H9 (cell line): ENCODE data around the gene NF1. TPM values are rescaled to one million over a fixed set of nuclear protein-coding genes. Genes with fewer than 3 reads are reported as not detected.

ENCODE experiments used
- DNase-seq: peaks from one replicate; pipeline ENCODE4 v3.0.0-alpha.2; 2017
- H2AFZ ChIP-seq: one replicate; pipeline ENCODE4 v1.6.1; 2013; ENCODE audit warnings: mild to moderate bottlenecking, low read length, control low read depth, moderate library complexity
- H2AK5ac ChIP-seq: 2 replicates; pipeline ENCODE4 v1.6.1; 2013; ENCODE audit warnings: low read length, control low read depth, mixed read lengths; ENCODE audit not compliant: insufficient read length
- H2BK120ac ChIP-seq: one replicate; pipeline ENCODE4 v1.6.1; 2013; ENCODE audit warnings: low read depth, mild to moderate bottlenecking, low read length, control low read depth, inconsistent platforms; ENCODE audit not compliant: poor library complexity, severe bottlenecking
- H2BK12ac ChIP-seq: 2 replicates; pipeline ENCODE4 v1.6.1; 2013; ENCODE audit warnings: low read length, control low read depth, mixed read lengths, low read depth; ENCODE audit not compliant: insufficient read length
- H2BK15ac ChIP-seq: 2 replicates; pipeline ENCODE4 v1.6.1; 2013; ENCODE audit warnings: low read depth, low read length, control low read depth
- H2BK20ac ChIP-seq: one replicate; pipeline ENCODE4 v1.6.1; 2013; ENCODE audit warnings: low read depth, mild to moderate bottlenecking, low read length, control low read depth, inconsistent platforms; ENCODE audit not compliant: poor library complexity, severe bottlenecking
- H2BK5ac ChIP-seq: 2 replicates; pipeline ENCODE4 v1.6.1; 2013; ENCODE audit warnings: low read length, control low read depth, mixed read lengths; ENCODE audit not compliant: insufficient read length
- H3K14ac ChIP-seq: 2 replicates; pipeline ENCODE4 v1.6.1; 2013; ENCODE audit warnings: low read length, control low read depth; ENCODE audit not compliant: insufficient read depth
- H3K18ac ChIP-seq: 2 replicates; pipeline ENCODE4 v1.6.1; 2013; ENCODE audit warnings: low read depth, mild to moderate bottlenecking, mixed read lengths, low read length, control low read depth; ENCODE audit not compliant: insufficient read length
- H3K23ac ChIP-seq: 2 replicates; pipeline ENCODE4 v1.6.1; 2013; ENCODE audit warnings: low read length, control low read depth, mixed read lengths, low read depth; ENCODE audit not compliant: insufficient read length
- H3K23me2 ChIP-seq: 2 replicates; pipeline ENCODE4 v1.6.1; 2013; ENCODE audit warnings: low read depth, mild to moderate bottlenecking, mixed read lengths, low read length, control low read depth; ENCODE audit not compliant: insufficient read length, poor library complexity, severe bottlenecking
- H3K27ac ChIP-seq: 2 replicates; pipeline ENCODE4 v1.5.1; 2013; ENCODE audit warnings: low read length, control low read depth, mixed read lengths, low read depth; ENCODE audit not compliant: insufficient read length
- H3K27me3 ChIP-seq: 2 replicates; pipeline ENCODE4 v1.6.1; 2013; ENCODE audit warnings: low read length, control low read depth, inconsistent platforms; ENCODE audit not compliant: insufficient read depth
- H3K4ac ChIP-seq: 2 replicates; pipeline ENCODE4 v1.6.1; 2013; ENCODE audit warnings: low read depth, mild to moderate bottlenecking, control low read depth, inconsistent platforms, low read length, moderate library complexity
- H3K4me1 ChIP-seq: 2 replicates; pipeline ENCODE4 v1.6.1; 2013; ENCODE audit warnings: low read length, control low read depth, inconsistent platforms; ENCODE audit not compliant: insufficient read depth
- H3K4me2 ChIP-seq: 2 replicates; pipeline ENCODE4 v1.6.1; 2013; ENCODE audit warnings: low read length, control low read depth, mixed read lengths; ENCODE audit not compliant: insufficient read length, insufficient read depth
- H3K56ac ChIP-seq: 2 replicates; pipeline ENCODE4 v1.6.1; 2013; ENCODE audit warnings: low read depth, mild to moderate bottlenecking, mixed read lengths, low read length, control low read depth; ENCODE audit not compliant: insufficient read length
- H3K79me1 ChIP-seq: 2 replicates; pipeline ENCODE4 v1.6.1; 2013; ENCODE audit warnings: low read depth, mild to moderate bottlenecking, moderate library complexity, low read length, control low read depth, inconsistent platforms; ENCODE audit not compliant: insufficient read depth, poor library complexity, severe bottlenecking
- H3K79me2 ChIP-seq: 2 replicates; pipeline ENCODE4 v1.6.1; 2013; ENCODE audit warnings: low read length, control low read depth, inconsistent platforms; ENCODE audit not compliant: insufficient read depth
- H3K9ac ChIP-seq: 2 replicates; pipeline ENCODE4 v1.6.1; 2013; ENCODE audit warnings: low read length, control low read depth, mixed read lengths; ENCODE audit not compliant: insufficient read length; ENCODE audit errors: extremely low read depth
- H3K9me3 ChIP-seq: one replicate; pipeline ENCODE4 v1.6.1; 2013; ENCODE audit warnings: low read depth, low read length, inconsistent platforms; ENCODE audit not compliant: control insufficient read depth
- H3T11ph ChIP-seq: one replicate; pipeline ENCODE4 v1.6.1; 2013; ENCODE audit warnings: mild to moderate bottlenecking, low read length, control low read depth, inconsistent platforms
- H4K20me1 ChIP-seq: one replicate; pipeline ENCODE4 v1.6.1; 2013; ENCODE audit not compliant: control insufficient read depth, insufficient read length, insufficient read depth
- H4K5ac ChIP-seq: 2 replicates; pipeline ENCODE4 v1.6.1; 2013; ENCODE audit warnings: low read depth, mild to moderate bottlenecking, mixed read lengths, low read length, control low read depth; ENCODE audit not compliant: insufficient read length
- H4K8ac ChIP-seq: replicated peaks from 2 replicates; pipeline ENCODE4 v1.6.1; 2013; ENCODE audit warnings: low read length, control low read depth, mixed read lengths, low read depth; ENCODE audit not compliant: insufficient read length
- H4K91ac ChIP-seq: 2 replicates; pipeline ENCODE4 v1.6.1; 2013; ENCODE audit warnings: low read depth, mild to moderate bottlenecking, moderate library complexity, mixed read lengths, low read length, control low read depth; ENCODE audit not compliant: insufficient read length
- H3K27ac Mint-ChIP-seq, 3 experiments: 2 replicates in 2 of 3; 3 replicates in 1 of 3; pipeline ENCODE4 v1.8.0; 2020 to 2021; ENCODE audit warnings: mixed read lengths in 3 of 3, mild to moderate bottlenecking in 1 of 3, moderate library complexity in 1 of 3
- H3K27me3 Mint-ChIP-seq: 2 replicates; pipeline ENCODE4 v1.8.0; 2021; ENCODE audit warnings: low read depth, mild to moderate bottlenecking, moderate library complexity, mixed read lengths
- H3K36me3 Mint-ChIP-seq, 3 experiments: 2 replicates in 2 of 3; 3 replicates in 1 of 3; pipeline ENCODE4 v1.8.0; 2020 to 2021; ENCODE audit warnings: low read depth in 3 of 3, mixed read lengths in 3 of 3; ENCODE audit not compliant: insufficient read depth in 1 of 3
- H3K4me1 Mint-ChIP-seq, 2 experiments: 2 replicates each; pipeline ENCODE4 v1.8.0; 2020; ENCODE audit warnings: mixed read lengths in 2 of 2
- H3K4me3 Mint-ChIP-seq, 2 experiments: 2 replicates in 1 of 2; 3 replicates in 1 of 2; pipeline ENCODE4 v1.8.0; 2020 to 2021; ENCODE audit warnings: mild to moderate bottlenecking in 2 of 2, mixed read lengths in 2 of 2, moderate library complexity in 1 of 2
- H3K9me3 Mint-ChIP-seq, 2 experiments: 2 replicates in 1 of 2; 3 replicates in 1 of 2; pipeline ENCODE4 v1.8.0; 2020; ENCODE audit warnings: mild to moderate bottlenecking in 2 of 2, mixed read lengths in 2 of 2, moderate library complexity in 1 of 2
- CTCF ChIP-seq: fragments of 200-600 bp; sonication (generic); conservative IDR thresholded peaks from 3 replicates; pipeline ENCODE4 v1.8.0; 2021; ENCODE audit warnings: antibody characterized with exemption, mild to moderate bottlenecking
- WGBS: extraction: QIAGEN DNeasy Blood & Tissue Kit; methylation state at CpG from one replicate; pipeline ENCODE4 v1.1.7; 2013; ENCODE audit warnings: missing lambda C conversion rate, low lambda C conversion rate, mixed read lengths; ENCODE audit not compliant: insufficient read length; ENCODE audit errors: extremely low coverage; 5-methylcytosine and 5-hydroxymethylcytosine counted together
- total RNA-seq: library from RNA; stranded (reverse); gene quantifications from 2 replicates; pipeline ENCODE4 v1.2.1, GENCODE V29; 2021

The NF1 gene
- total RNA-seq, 1 experiment from 2014 or later, result 38.1 TPM

GRCh38 chr17:31126318-31126717, 31.5 kb downstream of the NF1 start:
- Histone ChIP-seq H4K20me1 (no peaks in the 10 kb centered on the region), H3K4me2 (no peak overlapping the region), H3K9me3 (no peaks in the 10 kb centered on the region), H3K9ac (no peak overlapping the region), H3K4ac (no peak overlapping the region), H3K23me2 (no peaks in the 10 kb centered on the region), H3T11ph (no peak overlapping the region), H2BK15ac (no peak overlapping the region), H2AK5ac (no peak overlapping the region), H2BK5ac (no peak overlapping the region), H4K8ac (no peak overlapping the region), H2BK120ac (no peak overlapping the region), H3K27ac (no peak overlapping the region), H3K79me2 (peaks cover 2% of the 10 kb centered on the region; the same call in 1 of the 2 replicates), H2AFZ (no peak overlapping the region), H2BK12ac (no peak overlapping the region), H3K4me1 (no peaks in the 10 kb centered on the region), H3K27me3 (no peaks in the 10 kb centered on the region), H4K5ac (no peak overlapping the region), H4K91ac (no peak overlapping the region), H3K18ac (no peak overlapping the region), H2BK20ac (no peak overlapping the region), H3K56ac (no peak overlapping the region), H3K79me1 (no peaks in the 10 kb centered on the region), H3K14ac (no peak overlapping the region), H3K23ac (no peak overlapping the region)
- no CpG with 5 or more reads among the region's 3 CpGs for WGBS
- no peak for TF ChIP-seq CTCF
- H3K9me3 Mint-ChIP-seq, result no peaks in the 10 kb centered on the region
- DNase-seq, result no peak
- H3K4me1 Mint-ChIP-seq, result peaks cover 36 to 37% of the 10 kb centered on the region in 2 experiments
- H3K27me3 Mint-ChIP-seq, result no peaks in the 10 kb centered on the region
- H3K36me3 Mint-ChIP-seq, result no peaks in the 10 kb centered on the region
- no peak overlapping the region; a peak in 2 of 7 replicates for H3K27ac Mint-ChIP-seq
- H3K4me3 Mint-ChIP-seq, result no peak overlapping the region
